SK-N-SH (cell line): ENCODE data around the gene TTC7B.

Experiments used
- CTCF ChIP-seq: fragments of 200-600 bp; sonication (generic); IDR thresholded peaks from 2 replicates; pipeline ENCODE4 v1.6.1; 2017; ENCODE audit warnings: antibody characterized with exemption, mild to moderate bottlenecking, moderate library complexity
- EZH2phosphoT487 ChIP-seq: fragments of 200-600 bp; sonication (generic); IDR thresholded peaks from 2 replicates; pipeline ENCODE4 v1.6.1; 2017; ENCODE audit warnings: low read depth, mixed run types, mild to moderate bottlenecking, antibody characterized with exemption, moderate library complexity, borderline replicate concordance
- FOSL2 ChIP-seq: IDR thresholded peaks from 2 replicates; pipeline ENCODE4 v1.4.0; 2012; ENCODE audit warnings: low read depth, mild to moderate bottlenecking, moderate library complexity, borderline replicate concordance
- GATA2 ChIP-seq: sonication (generic); formaldehyde crosslinking; IDR thresholded peaks from 2 replicates; pipeline ENCODE4 v1.5.0; 2020; ENCODE audit warnings: mild to moderate bottlenecking, missing genetic modification reagents
- IRF3 ChIP-seq: fragments of 150-350 bp; IDR thresholded peaks from 2 replicates; pipeline ENCODE4 v1.6.1; 2016; ENCODE audit warnings: mild to moderate bottlenecking, low read depth, low read length
- MAX ChIP-seq: IDR thresholded peaks from 2 replicates; pipeline ENCODE4 v1.4.0; 2012; ENCODE audit warnings: low read depth
- MXI1 ChIP-seq: IDR thresholded peaks from 2 replicates; pipeline ENCODE4 v1.6.1; 2012; ENCODE audit warnings: mild to moderate bottlenecking, low read depth, low read length, improper control_type of control experiment
- POLR2AphosphoS5 ChIP-seq: IDR thresholded peaks from 2 replicates; pipeline ENCODE4 v1.6.1; 2012; ENCODE audit warnings: low read depth, low read length
- RAD21 ChIP-seq: IDR thresholded peaks from 2 replicates; pipeline ENCODE4 v1.6.1; 2012; ENCODE audit warnings: mild to moderate bottlenecking, low read length
- REST ChIP-seq: IDR thresholded peaks from 2 replicates; pipeline ENCODE4 v1.6.1; 2012; ENCODE audit warnings: mild to moderate bottlenecking, low read depth, low read length, moderate library complexity
- SMC3 ChIP-seq: IDR thresholded peaks from 2 replicates; pipeline ENCODE4 v1.6.1; 2012; ENCODE audit warnings: low read depth, low read length, improper control_type of control experiment
- TCF12 ChIP-seq: IDR thresholded peaks from 2 replicates; pipeline ENCODE4 v1.4.0; 2012
- USF2 ChIP-seq: fragments of 150-350 bp; IDR thresholded peaks from 2 replicates; pipeline ENCODE4 v1.6.1; 2017; ENCODE audit warnings: antibody characterized with exemption, low read length, low read depth, borderline replicate concordance
- ZBTB33 ChIP-seq: IDR thresholded peaks from 2 replicates; pipeline ENCODE4 v1.4.0; 2012; ENCODE audit warnings: low read depth, borderline replicate concordance

- TF ChIP-seq CTCF, result no peak
- TF ChIP-seq POLR2AphosphoS5, result no peak
- TF ChIP-seq MAX, result no peak
- TF ChIP-seq FOSL2, result no peak
- TF ChIP-seq MXI1, result no peak
- no peak for TF ChIP-seq RAD21
- TF ChIP-seq ZBTB33, result no peak
- no peak for TF ChIP-seq REST
- no peak for TF ChIP-seq GATA2 (CRISPR knock-in tag)
- TF ChIP-seq SMC3, result no peak
- TF ChIP-seq IRF3, result no peak
- no peak for TF ChIP-seq EZH2phosphoT487
- no peak for TF ChIP-seq TCF12
- no peak for TF ChIP-seq USF2
These were observed 154.4 kb downstream of the TTC7B start for GRCh38 chr14:90661866-90662265.
